SU-DHL-6 (cell line): ENCODE data around the gene CBLB.

Experiments
- H2AFZ ChIP-seq: fragments of 200-600 bp; sonication (generic); 2 replicates; pipeline ENCODE4 v1.6.1; 2014; ENCODE audit warnings: low read depth, mild to moderate bottlenecking, moderate library complexity, mixed read lengths, antibody characterized with exemption, low read length; ENCODE audit not compliant: severe bottlenecking
- H3F3A ChIP-seq: fragments of 200-600 bp; shearing (Covaris generic); 2 replicates; pipeline ENCODE4 v1.6.0; 2016; ENCODE audit warnings: antibody characterized with exemption, mild to moderate bottlenecking; ENCODE audit not compliant: insufficient read depth
- H3K27ac ChIP-seq: fragments of 200-600 bp; sonication (generic); 2 replicates; pipeline ENCODE4 v1.5.1; 2016; ENCODE audit warnings: low read depth, mild to moderate bottlenecking, low read length, moderate library complexity, mixed read lengths
- H3K27me3 ChIP-seq: fragments of 200-600 bp; sonication (generic), shearing (Covaris generic); 2 replicates; pipeline ENCODE4 v1.6.0; 2014; ENCODE audit warnings: mild to moderate bottlenecking, low read length
- H3K36me3 ChIP-seq: fragments of 200-600 bp; sonication (generic); 2 replicates; pipeline ENCODE4 v1.6.1; 2014; ENCODE audit warnings: mild to moderate bottlenecking, low read length, mixed read lengths
- H3K4me2 ChIP-seq: fragments of 300-600, 200-600 bp; shearing (Covaris generic), sonication (generic); 2 replicates; pipeline ENCODE4 v1.6.0; 2014; ENCODE audit warnings: low read length, low read depth, mild to moderate bottlenecking; ENCODE audit not compliant: poor library complexity, severe bottlenecking
- H3K4me3 ChIP-seq: fragments of 200-600 bp; sonication (generic); 2 replicates; pipeline ENCODE4 v1.5.1; 2014; ENCODE audit warnings: antibody characterized with exemption, low read length, mild to moderate bottlenecking, mixed read lengths; ENCODE audit not compliant: insufficient read depth, poor library complexity, severe bottlenecking
- H3K79me2 ChIP-seq: fragments of 200-600 bp; sonication (generic); 2 replicates; pipeline ENCODE4 v1.6.1; 2014; ENCODE audit warnings: mild to moderate bottlenecking, low read length, moderate library complexity; ENCODE audit not compliant: insufficient read depth
- H3K9ac ChIP-seq: fragments of 200-600 bp; sonication (generic); 2 replicates; pipeline ENCODE4 v1.7.0; 2014; ENCODE audit warnings: mild to moderate bottlenecking, low read length
- H3K9me2 ChIP-seq: fragments of 200-600 bp; sonication (generic); replicated peaks from 2 replicates; pipeline ENCODE4 v1.6.1; 2014; ENCODE audit warnings: low read length; ENCODE audit not compliant: insufficient read depth
- H3K9me3 ChIP-seq: fragments of 200-600 bp; sonication (generic); 2 replicates; pipeline ENCODE4 v1.6.1; 2014; ENCODE audit warnings: low read length, mixed read lengths; ENCODE audit not compliant: insufficient read depth
- H4K20me1 ChIP-seq: fragments of 200-600 bp; sonication (generic); 2 replicates; pipeline ENCODE4 v1.6.1; 2014; ENCODE audit warnings: low read depth, mild to moderate bottlenecking, antibody characterized with exemption, low read length, moderate library complexity, mixed read lengths
- EZH2phosphoT487 ChIP-seq: fragments of 200-600 bp; sonication (generic), shearing (Covaris generic); conservative IDR thresholded peaks from 2 replicates; pipeline ENCODE4 v1.6.1; 2018; ENCODE audit warnings: mild to moderate bottlenecking, antibody characterized with exemption, low read length, moderate library complexity, mixed read lengths
- TF ChIP-seq, protein P1 (sequence below): fragments of 200-600 bp; sonication (generic); IDR thresholded peaks from one replicate; pipeline ENCODE4 v1.5.1; 2017; ENCODE audit warnings: antibody characterized with exemption, mild to moderate bottlenecking, low read length, moderate library complexity; ENCODE audit not compliant: insufficient read depth, poor library complexity, severe bottlenecking

CBLB gene

DNA sequence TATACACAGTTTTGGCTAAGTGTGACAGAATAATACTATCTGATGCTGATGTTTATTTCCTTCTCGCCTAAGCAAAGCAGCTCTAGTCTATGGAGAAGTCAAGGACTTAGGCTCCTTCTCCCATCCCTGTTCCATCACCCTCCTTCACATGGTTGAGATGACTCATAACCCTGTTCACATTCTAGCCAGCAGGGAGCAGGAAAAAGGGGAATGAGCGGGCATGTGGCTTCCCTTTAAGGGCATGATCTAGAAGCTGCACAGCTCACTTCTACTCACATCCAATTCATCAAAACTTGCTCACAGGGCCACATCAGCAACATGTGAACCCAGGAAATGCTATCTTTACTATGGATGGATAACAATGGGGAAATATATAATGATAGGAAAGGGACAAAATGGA lies 40.9 kb downstream of the CBLB start:
- Histone ChIP-seq H3K9ac (peak overlapping the region; percentile 32; the same call in 1 of the 2 replicates), H3K9me2 (no peaks in the 10 kb centered on the region), H3K4me3 (no peak overlapping the region), H3K9me3 (no peaks in the 10 kb centered on the region), H3K79me2 (peaks cover 93% of the 10 kb centered on the region), H3K36me3 (no peaks in the 10 kb centered on the region), H3K27me3 (no peaks in the 10 kb centered on the region), H3K4me2 (peak overlapping the region; percentile 80), H3F3A (peaks cover 69% of the 10 kb centered on the region), H3K27ac (peak overlapping the region; percentile 95), H2AFZ (no peak overlapping the region), H4K20me1 (no peaks in the 10 kb centered on the region)
- TF ChIP-seq EZH2phosphoT487: no peak
- TF ChIP-seq, protein P1, sequence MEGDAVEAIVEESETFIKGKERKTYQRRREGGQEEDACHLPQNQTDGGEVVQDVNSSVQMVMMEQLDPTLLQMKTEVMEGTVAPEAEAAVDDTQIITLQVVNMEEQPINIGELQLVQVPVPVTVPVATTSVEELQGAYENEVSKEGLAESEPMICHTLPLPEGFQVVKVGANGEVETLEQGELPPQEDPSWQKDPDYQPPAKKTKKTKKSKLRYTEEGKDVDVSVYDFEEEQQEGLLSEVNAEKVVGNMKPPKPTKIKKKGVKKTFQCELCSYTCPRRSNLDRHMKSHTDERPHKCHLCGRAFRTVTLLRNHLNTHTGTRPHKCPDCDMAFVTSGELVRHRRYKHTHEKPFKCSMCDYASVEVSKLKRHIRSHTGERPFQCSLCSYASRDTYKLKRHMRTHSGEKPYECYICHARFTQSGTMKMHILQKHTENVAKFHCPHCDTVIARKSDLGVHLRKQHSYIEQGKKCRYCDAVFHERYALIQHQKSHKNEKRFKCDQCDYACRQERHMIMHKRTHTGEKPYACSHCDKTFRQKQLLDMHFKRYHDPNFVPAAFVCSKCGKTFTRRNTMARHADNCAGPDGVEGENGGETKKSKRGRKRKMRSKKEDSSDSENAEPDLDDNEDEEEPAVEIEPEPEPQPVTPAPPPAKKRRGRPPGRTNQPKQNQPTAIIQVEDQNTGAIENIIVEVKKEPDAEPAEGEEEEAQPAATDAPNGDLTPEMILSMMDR: no peak

DNA sequence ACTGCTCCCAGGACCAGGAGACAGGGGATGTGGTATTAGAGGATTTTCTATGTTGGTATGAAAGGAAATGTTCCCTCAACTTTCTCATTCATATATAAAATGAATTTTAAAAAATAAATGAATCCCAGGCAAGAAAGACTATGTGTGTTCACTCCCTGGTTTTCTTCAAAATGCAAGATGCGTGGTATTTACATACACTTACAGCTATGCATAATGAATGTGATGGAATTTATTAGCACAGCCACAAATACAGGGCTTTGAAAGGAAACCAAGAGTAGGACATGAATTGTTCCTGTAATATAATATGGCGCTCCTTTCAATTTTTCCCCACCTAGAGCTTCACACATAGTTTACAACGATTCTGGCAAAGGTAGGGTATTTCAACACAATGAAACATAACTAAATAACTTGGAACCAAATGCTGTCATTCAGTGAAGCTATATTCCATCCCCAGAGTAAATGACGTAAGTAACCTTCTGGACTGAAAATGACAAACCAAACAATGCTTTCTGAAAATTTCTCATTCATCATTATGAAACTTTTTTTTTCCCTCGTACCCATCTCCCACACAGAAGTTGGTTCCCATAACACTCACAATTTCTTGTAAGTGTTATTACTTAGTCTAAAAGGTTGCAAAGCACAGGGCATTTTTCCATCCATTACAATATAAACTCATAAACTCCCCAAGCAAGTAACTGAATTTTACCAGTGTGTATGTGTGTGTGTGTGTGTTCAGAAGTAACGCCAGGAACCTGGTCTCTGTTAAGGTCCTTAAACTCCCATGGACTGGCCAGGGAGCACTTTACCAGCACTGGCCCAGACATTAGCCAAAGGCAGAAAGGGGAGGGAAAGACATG lies 41.8 kb downstream of the CBLB start:
- peaks cover 69% of the 10 kb centered on the region for H3F3A ChIP-seq
- H2AFZ ChIP-seq: no peak overlapping the region
- H4K20me1 ChIP-seq: no peaks in the 10 kb centered on the region
- peaks cover 93% of the 10 kb centered on the region for H3K79me2 ChIP-seq
- no peaks in the 10 kb centered on the region for H3K9me2 ChIP-seq
- H3K27me3 ChIP-seq: no peaks in the 10 kb centered on the region
- H3K36me3 ChIP-seq: no peaks in the 10 kb centered on the region; the same call in 1 of the 2 replicates
- H3K4me2 ChIP-seq: no peak overlapping the region
- H3K4me3 ChIP-seq: no peak overlapping the region
- H3K9me3 ChIP-seq: no peaks in the 10 kb centered on the region
- peak overlapping the region; percentile 95 for H3K27ac ChIP-seq
- H3K9ac ChIP-seq: no peak overlapping the region
- TF ChIP-seq, protein P1: no peak
- no peak for TF ChIP-seq EZH2phosphoT487

DNA sequence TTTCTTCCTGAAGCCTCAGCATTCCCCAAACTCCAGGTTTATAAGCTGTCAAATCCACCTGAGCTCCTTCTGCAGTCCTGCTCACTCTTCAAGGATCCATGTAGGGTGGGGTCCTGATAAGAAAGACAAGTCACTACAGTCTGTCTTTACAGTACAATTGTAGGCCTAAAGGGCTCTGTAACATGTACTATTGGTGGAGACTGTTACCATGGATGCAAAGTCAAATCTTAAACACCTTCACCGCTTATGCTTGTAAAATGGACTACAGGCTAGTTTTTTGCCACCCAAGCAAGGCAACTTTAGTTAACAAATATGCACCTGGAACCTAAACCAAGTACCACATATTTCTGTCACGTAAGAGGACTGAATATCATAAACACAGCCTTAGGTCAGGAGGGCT lies 44.7 kb downstream of the CBLB start:
- Histone ChIP-seq H3K4me3 (peak overlapping the region; percentile 12), H3K9me2 (no peaks in the 10 kb centered on the region), H3K9me3 (no peaks in the 10 kb centered on the region), H3K4me2 (peak overlapping the region; percentile 66), H3K79me2 (peaks cover 96% of the 10 kb centered on the region), H3K27ac (peak overlapping the region; percentile 95), H3K9ac (peak overlapping the region; percentile 33), H2AFZ (no peak overlapping the region), H3K36me3 (no peaks in the 10 kb centered on the region; the same call in 1 of the 2 replicates), H3F3A (peaks cover 69% of the 10 kb centered on the region), H3K27me3 (no peaks in the 10 kb centered on the region), H4K20me1 (no peaks in the 10 kb centered on the region)
- TF ChIP-seq, protein P1: no peak
- no peak for TF ChIP-seq EZH2phosphoT487
